Osteocyte (in vitro differentiated cells): Measurements from ENCODE around the gene GAL3ST1. TPM values are rescaled to one million over a fixed set of nuclear protein-coding genes. Genes with fewer than 3 reads are reported as not detected.
A peak's percentile ranks its signal among the peaks of the same experiment; 100 is the strongest.

Source experiments
- DNase-seq: peaks from one replicate; pipeline ENCODE4 v3.0.0; 2021; ENCODE audit warnings: mixed read lengths; ENCODE audit not compliant: unreplicated experiment; ENCODE audit errors: extremely low spot score
- H3K27ac Mint-ChIP-seq: one replicate; pipeline ENCODE4 v1.8.0; 2021; ENCODE audit warnings: mild to moderate bottlenecking, mixed read lengths; ENCODE audit not compliant: unreplicated experiment
- H3K27me3 Mint-ChIP-seq: one replicate; pipeline ENCODE4 v1.8.0; 2021; ENCODE audit warnings: mixed read lengths; ENCODE audit not compliant: unreplicated experiment
- H3K36me3 Mint-ChIP-seq: one replicate; pipeline ENCODE4 v1.8.0; 2021; ENCODE audit warnings: mixed read lengths; ENCODE audit not compliant: unreplicated experiment
- H3K4me1 Mint-ChIP-seq: one replicate; pipeline ENCODE4 v1.8.0; 2021; ENCODE audit warnings: mixed read lengths; ENCODE audit not compliant: unreplicated experiment
- H3K4me3 Mint-ChIP-seq: one replicate; pipeline ENCODE4 v1.8.0; 2021; ENCODE audit warnings: mild to moderate bottlenecking, moderate library complexity, mixed read lengths; ENCODE audit not compliant: unreplicated experiment
- H3K9me3 Mint-ChIP-seq: one replicate; pipeline ENCODE4 v1.8.0; 2021; ENCODE audit warnings: mixed read lengths; ENCODE audit not compliant: unreplicated experiment
- CTCF ChIP-seq: fragments of 200-600 bp; sonication (generic); IDR thresholded peaks from 2 replicates; pipeline ENCODE4 v1.5.0; 2021; ENCODE audit warnings: antibody characterized with exemption, mild to moderate bottlenecking, moderate library complexity
- total RNA-seq: library from RNA; stranded (reverse); gene quantifications from 2 replicates; pipeline ENCODE4 v1.2.1, GENCODE V29; 2021

Gene GAL3ST1
- total RNA-seq, 1 donor from 2014 or later, result 0.46 TPM

DNA sequence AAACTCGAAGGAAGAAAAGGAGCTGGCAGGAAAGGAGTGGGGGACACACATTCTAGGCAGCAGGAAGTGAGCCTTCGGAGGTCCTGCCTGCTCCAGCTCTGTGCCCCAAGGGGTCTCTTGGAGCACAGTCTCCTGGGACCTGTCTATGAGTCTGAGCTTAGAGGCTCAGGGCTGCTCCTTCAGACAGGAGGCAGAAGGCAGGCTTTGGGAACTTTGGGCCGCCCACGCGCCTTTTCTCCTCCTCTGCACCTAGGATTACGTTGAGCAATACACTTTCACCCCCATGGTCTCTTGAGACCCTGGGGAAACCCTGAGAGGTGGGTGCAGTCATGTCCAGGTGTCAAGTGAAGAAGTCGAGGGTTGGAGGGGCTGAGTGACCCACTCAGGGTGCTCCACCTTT lies 33.5 kb upstream of the GAL3ST1 start:
- Mint-ChIP-seq H3K27ac (peak overlapping the region; percentile 89), H3K4me3 (peak overlapping the region; percentile 80), H3K4me1 (peaks cover 48% of the 10 kb centered on the region), H3K9me3 (no peaks in the 10 kb centered on the region), H3K36me3 (peaks cover 9% of the 10 kb centered on the region), H3K27me3 (no peaks in the 10 kb centered on the region)
- no peak for TF ChIP-seq CTCF
- no peak for DNase-seq

GRCh38 chr22:30607300-30607930 lies 33.0 kb upstream of the GAL3ST1 start:
- no peak for DNase-seq
- H3K27me3 Mint-ChIP-seq, result no peaks in the 10 kb centered on the region
- TF ChIP-seq CTCF, result no peak
- peaks cover 9% of the 10 kb centered on the region for H3K36me3 Mint-ChIP-seq
- no peaks in the 10 kb centered on the region for H3K9me3 Mint-ChIP-seq
- H3K27ac Mint-ChIP-seq, result peak overlapping the region; percentile 89
- peaks cover 48% of the 10 kb centered on the region for H3K4me1 Mint-ChIP-seq
- peak overlapping the region; percentile 80 for H3K4me3 Mint-ChIP-seq

DNA sequence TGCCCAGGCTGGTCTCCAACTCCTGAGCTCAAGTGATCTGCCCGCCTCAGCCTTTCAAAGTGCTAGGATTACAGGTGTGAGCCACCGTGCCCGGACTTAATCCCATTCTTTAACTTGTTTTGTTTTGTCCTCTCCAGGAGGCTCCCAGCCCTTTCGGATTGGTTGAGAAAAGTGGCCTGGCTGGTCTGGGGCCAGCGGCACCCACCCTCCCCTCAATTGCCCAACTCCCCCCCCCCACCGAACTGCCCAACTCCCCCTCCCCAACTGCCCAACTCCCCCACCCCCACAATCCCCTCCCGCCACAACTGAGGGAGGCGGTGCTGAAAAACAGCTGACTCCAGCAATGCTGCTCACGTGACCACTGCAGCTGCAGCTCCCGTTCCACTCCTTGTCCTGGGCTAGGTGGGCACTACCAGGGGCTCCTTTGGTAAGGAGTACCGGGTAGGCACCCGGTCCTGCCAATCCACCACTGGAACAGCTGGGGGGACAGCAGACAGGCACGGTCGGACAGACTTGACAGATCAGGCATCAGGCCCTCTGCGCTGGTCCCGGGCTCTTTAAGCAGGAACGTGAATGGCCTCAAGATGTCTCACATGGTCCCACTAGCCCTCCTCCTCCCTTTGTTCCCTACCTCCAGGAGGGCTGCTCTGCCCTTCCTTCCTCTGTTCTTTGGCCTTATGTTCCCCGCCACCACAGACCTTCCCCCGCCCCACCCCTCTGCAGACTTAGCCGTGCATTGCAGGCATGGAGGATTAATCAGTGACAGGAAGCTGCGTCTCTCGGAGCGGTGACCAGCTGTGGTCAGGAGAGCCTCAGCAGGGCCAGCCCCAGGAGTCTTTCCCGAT lies 32.2 kb upstream of the GAL3ST1 start, which contains the start of gene TCN2:
TCN2 (plus strand) TSS at position 720 of the 845 bp plus-strand sequence. CDS start 158 bp downstream, outside the sequence.
- Mint-ChIP-seq H3K4me1 (peaks cover 48% of the 10 kb centered on the region), H3K9me3 (no peaks in the 10 kb centered on the region), H3K36me3 (peaks cover 6% of the 10 kb centered on the region), H3K27me3 (peaks cover 2% of the 10 kb centered on the region), H3K27ac (peak within 1 kb of the TSS; percentile 89), H3K4me3 (peak within 1 kb of the TSS; percentile 80)
- DNase-seq, result no peak
- TF ChIP-seq CTCF, result no peak

DNA sequence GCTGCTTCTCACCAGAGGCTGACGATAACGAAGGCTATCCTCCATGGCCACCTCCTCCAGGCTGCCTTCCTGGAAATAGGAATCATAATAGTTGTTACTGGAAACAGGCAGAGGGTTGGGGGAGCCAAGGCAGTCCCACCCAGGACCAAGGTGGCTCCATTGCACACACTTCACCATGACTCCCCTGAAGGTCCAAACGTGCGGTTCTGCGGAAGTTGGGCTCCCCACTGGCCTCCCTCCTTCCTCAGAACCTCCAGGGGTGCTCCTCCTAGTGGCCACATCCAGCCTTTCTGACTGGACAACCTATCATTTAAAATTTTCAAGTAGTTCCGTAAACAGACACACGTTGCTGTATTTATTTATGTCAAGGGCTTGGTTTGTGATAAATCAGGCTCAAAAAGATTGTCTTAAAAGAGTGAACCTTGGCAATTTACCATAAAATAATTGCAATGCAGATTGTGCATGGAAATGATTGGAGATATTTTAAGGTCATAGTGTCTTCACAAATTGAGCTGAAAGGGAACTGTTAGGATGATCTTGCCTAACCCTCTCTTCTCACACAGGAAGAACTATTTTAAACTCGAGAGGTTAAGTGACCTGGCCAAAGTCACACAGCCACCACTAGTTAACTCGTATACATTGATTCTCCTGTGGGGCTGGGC lies 31.1 kb upstream of the GAL3ST1 start:
- TF ChIP-seq CTCF, result peak; percentile 66
- Mint-ChIP-seq H3K9me3 (no peaks in the 10 kb centered on the region), H3K4me3 (no peak overlapping the region), H3K36me3 (peaks cover 5% of the 10 kb centered on the region), H3K27me3 (peaks cover 2% of the 10 kb centered on the region), H3K27ac (peak overlapping the region; percentile 38), H3K4me1 (peaks cover 48% of the 10 kb centered on the region)
- no peak for DNase-seq

DNA sequence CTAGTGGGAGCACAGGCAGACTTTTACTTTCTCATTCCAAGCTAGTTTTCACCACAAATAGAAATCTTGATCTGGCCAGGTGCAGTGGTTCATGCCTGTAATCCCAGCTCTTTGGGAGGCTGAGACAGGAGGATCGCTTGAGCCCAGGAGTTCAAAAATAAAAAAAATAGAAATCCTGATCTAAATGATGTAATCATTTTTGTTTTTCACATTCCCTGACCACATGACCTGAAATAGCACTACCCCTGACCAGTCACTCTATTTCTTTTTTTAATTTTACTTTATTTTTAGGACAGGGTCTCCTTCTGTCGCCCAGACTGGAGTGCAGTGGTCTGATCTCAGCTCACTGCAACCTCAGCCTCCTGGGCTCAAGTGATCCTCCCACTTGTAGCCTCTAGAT lies 30.3 kb upstream of the GAL3ST1 start:
- Mint-ChIP-seq H3K4me1 (peaks cover 42% of the 10 kb centered on the region), H3K27me3 (peaks cover 2% of the 10 kb centered on the region), H3K36me3 (peaks cover 2% of the 10 kb centered on the region), H3K27ac (no peak overlapping the region), H3K4me3 (no peak overlapping the region), H3K9me3 (no peaks in the 10 kb centered on the region)
- DNase-seq, result no peak
- no peak for TF ChIP-seq CTCF
